Measurements from ENCODE around the gene TGIF2. TPM values are rescaled to one million over a fixed set of nuclear protein-coding genes. Genes with fewer than 3 reads are reported as not detected.

The TGIF2 gene
- total RNA-seq, 1 experiment from 2014 or later: 71.1 TPM

DNA sequence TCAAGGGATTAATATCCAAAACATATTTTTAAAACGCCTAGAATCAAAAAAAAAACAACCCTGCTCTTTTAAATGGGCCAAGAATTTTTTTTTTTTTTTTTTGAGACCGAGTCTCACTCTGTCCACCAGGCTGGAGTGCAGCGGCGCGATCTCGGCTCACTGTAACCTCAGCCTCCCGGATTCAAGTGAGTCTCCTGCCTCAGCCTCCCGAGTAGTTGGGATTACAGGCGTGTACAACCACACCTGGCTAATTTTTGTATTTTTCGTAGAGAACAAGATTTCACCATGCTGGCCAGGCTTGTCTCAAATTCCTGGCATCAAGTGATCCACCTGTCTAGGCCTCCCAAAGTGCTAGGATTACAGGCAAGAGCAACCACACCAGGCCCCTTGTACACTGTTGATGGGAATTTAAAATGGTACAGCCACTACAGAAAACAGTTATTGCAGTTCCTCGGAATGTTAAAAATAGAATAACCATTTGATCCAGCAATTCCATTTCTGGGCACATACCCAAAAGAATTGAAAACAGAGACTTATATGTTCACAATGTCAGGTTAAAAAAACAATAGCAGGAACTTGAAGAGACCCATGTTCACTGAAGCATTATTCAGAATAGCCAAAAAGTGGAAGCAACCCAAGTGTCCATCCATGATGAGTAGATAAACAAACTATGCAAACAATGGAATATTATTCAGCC, 35.2 kb upstream of the TGIF2 start (continued):
- TF ChIP-seq, protein P1, sequence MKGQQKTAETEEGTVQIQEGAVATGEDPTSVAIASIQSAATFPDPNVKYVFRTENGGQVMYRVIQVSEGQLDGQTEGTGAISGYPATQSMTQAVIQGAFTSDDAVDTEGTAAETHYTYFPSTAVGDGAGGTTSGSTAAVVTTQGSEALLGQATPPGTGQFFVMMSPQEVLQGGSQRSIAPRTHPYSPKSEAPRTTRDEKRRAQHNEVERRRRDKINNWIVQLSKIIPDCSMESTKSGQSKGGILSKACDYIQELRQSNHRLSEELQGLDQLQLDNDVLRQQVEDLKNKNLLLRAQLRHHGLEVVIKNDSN (CRISPR knock-in tag; IDR thresholded peaks at IDR 0.05): no peak

DNA sequence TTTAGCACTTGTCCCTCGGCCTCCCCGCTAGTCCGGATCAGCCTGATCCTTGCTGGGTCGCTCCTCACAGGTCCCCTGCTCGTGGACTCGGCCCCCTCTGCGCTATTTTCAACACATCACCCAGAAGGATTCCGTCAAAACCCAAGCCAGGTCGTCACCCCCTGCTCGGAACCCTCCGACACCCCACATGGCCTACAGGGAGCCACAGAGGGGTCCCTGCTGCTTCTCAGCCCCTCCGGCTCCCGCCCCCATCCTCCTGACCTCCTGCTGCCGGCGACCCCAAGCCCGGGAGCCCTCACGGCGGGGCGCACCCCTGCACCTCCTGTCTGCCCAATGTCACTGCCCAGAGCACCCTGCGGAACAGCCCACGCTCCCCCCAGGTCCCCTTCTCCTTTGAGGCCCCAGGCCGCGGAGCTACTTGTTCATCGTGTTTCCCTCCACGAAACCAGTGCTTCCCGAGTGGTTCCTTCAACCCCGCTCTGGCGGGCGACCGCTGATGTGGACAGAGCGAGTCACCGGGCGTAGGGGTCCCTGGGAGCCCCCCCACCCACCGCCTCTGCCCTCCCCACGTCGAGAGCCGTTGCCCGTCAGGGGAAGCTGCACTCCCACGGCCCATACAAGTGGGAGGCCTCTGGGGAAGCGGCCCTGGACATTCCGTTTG, 32.7 kb upstream of the TGIF2 start:
- TF ChIP-seq NR2C2 (CRISPR knock-in tag; IDR thresholded peaks at IDR 0.05) (no peak), TEAD1 (CRISPR knock-in tag; IDR thresholded peaks at IDR 0.05) (no peak), ZBTB21 (CRISPR knock-in tag; IDR thresholded peaks at IDR 0.05; ENCODE audit: borderline replicate concordance) (no peak), ZNF671 (CRISPR knock-in tag; IDR thresholded peaks at IDR 0.05) (no peak)
- TF ChIP-seq, protein P2, sequence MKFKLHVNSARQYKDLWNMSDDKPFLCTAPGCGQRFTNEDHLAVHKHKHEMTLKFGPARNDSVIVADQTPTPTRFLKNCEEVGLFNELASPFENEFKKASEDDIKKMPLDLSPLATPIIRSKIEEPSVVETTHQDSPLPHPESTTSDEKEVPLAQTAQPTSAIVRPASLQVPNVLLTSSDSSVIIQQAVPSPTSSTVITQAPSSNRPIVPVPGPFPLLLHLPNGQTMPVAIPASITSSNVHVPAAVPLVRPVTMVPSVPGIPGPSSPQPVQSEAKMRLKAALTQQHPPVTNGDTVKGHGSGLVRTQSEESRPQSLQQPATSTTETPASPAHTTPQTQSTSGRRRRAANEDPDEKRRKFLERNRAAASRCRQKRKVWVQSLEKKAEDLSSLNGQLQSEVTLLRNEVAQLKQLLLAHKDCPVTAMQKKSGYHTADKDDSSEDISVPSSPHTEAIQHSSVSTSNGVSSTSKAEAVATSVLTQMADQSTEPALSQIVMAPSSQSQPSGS (CRISPR knock-in tag; IDR thresholded peaks at IDR 0.05; ENCODE audit: borderline replicate concordance, low read depth): no peak
- TF ChIP-seq, protein P3, sequence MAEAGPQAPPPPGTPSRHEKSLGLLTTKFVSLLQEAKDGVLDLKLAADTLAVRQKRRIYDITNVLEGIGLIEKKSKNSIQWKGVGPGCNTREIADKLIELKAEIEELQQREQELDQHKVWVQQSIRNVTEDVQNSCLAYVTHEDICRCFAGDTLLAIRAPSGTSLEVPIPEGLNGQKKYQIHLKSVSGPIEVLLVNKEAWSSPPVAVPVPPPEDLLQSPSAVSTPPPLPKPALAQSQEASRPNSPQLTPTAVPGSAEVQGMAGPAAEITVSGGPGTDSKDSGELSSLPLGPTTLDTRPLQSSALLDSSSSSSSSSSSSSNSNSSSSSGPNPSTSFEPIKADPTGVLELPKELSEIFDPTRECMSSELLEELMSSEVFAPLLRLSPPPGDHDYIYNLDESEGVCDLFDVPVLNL (CRISPR knock-in tag; IDR thresholded peaks at IDR 0.05; ENCODE audit: borderline replicate concordance, low read depth): no peak
- Mint-ChIP-seq H3K36me3 (no peaks in the 10 kb centered on the region), H3K4me1 (peaks cover 44% of the 10 kb centered on the region), H3K27me3 (ENCODE audit: low read depth) (no peaks in the 10 kb centered on the region), H3K9me3 (no peaks in the 10 kb centered on the region), H3K4me3 (peak overlapping the region; percentile 52), H3K27ac (peak overlapping the region; percentile 77; the same call in 1 of the 2 replicates)
- ATAC-seq (no peak), DNase-seq (ENCODE audit: low spot score) (no peak)
- POLR2A ChIA-PET: interaction anchor here (0.7 to 1.3 kb wide), 2 partner anchors 64 to 94 kb away, joined by 4 read pairs; partner anchors contain the start of gene RAB5IF
- CTCF ChIA-PET: interaction anchor here (0.5 to 0.6 kb wide), 2 partner anchors 92 to 385 kb away, joined by 3 to 4 read pairs; no protein-coding TSS in a partner anchor

DNA sequence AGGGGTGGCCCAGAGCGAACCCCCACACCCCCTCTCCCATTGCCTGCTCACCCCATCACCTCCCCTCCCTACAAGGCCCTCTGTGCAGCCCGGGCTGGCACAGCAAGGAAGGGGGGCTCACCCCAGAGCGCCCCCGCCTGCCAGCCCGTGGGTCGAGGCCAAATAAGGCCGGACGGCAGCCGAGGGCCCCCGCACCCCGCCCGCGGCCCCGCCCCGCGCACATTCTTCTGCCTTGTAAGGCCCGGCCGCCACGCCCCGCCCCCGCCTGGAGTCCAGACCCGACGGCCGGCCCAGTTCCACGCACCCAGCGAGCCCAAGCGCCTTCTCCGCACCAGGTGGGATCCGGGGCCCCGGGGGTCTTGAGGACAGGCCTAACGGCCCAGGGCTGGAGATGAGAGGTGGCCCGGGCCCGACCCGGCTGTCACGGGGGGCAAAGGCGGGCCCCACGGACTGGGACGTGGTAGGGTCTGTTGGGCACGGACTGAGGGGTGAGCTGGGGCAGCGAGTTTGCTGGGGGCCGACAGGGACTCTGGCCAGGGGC, 32.1 kb upstream of the TGIF2 start, which contains the start of gene MYL9:
TSS of gene MYL9 (plus strand) at position 293 of the 541 bp plus-strand sequence. CDS start 3,366 bp downstream, outside the sequence.
- CTCF ChIA-PET: interaction anchor here (0.5 to 2.8 kb wide), 15 partner anchors 9 to 385 kb away, joined by 3 to 15 read pairs (median 6); partner anchors contain the start of genes RAB5IF and TGIF2
- no peaks in the 10 kb centered on the region for H3K36me3 Mint-ChIP-seq
- POLR2A ChIA-PET: interaction anchor here (0.7 to 1.3 kb wide), 2 partner anchors 64 to 95 kb away, joined by 4 read pairs; partner anchors contain the start of gene RAB5IF
- H3K4me1 Mint-ChIP-seq: peaks cover 44% of the 10 kb centered on the region
- TF ChIP-seq, protein P4, sequence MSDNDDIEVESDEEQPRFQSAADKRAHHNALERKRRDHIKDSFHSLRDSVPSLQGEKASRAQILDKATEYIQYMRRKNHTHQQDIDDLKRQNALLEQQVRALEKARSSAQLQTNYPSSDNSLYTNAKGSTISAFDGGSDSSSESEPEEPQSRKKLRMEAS (CRISPR knock-in tag; IDR thresholded peaks at IDR 0.05): 0 out of 2 replicates have a peak, but pooled peaks have one; percentile 36
- TF ChIP-seq, protein P5, sequence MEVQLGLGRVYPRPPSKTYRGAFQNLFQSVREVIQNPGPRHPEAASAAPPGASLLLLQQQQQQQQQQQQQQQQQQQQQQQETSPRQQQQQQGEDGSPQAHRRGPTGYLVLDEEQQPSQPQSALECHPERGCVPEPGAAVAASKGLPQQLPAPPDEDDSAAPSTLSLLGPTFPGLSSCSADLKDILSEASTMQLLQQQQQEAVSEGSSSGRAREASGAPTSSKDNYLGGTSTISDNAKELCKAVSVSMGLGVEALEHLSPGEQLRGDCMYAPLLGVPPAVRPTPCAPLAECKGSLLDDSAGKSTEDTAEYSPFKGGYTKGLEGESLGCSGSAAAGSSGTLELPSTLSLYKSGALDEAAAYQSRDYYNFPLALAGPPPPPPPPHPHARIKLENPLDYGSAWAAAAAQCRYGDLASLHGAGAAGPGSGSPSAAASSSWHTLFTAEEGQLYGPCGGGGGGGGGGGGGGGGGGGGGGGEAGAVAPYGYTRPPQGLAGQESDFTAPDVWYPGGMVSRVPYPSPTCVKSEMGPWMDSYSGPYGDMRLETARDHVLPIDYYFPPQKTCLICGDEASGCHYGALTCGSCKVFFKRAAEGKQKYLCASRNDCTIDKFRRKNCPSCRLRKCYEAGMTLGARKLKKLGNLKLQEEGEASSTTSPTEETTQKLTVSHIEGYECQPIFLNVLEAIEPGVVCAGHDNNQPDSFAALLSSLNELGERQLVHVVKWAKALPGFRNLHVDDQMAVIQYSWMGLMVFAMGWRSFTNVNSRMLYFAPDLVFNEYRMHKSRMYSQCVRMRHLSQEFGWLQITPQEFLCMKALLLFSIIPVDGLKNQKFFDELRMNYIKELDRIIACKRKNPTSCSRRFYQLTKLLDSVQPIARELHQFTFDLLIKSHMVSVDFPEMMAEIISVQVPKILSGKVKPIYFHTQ (CRISPR knock-in tag; IDR thresholded peaks at IDR 0.05): 0 out of 2 replicates have a peak, but pooled peaks have one; percentile 42
- TF ChIP-seq FOXK1 (CRISPR knock-in tag; IDR thresholded peaks at IDR 0.05) (no peak), SOX15 (CRISPR knock-in tag; IDR thresholded peaks at IDR 0.05) (no peak), ZNF423 (CRISPR knock-in tag; IDR thresholded peaks at IDR 0.05) (0 out of 2 replicates have a peak, but pooled peaks have one; percentile 26)
- TF ChIP-seq, protein P6, sequence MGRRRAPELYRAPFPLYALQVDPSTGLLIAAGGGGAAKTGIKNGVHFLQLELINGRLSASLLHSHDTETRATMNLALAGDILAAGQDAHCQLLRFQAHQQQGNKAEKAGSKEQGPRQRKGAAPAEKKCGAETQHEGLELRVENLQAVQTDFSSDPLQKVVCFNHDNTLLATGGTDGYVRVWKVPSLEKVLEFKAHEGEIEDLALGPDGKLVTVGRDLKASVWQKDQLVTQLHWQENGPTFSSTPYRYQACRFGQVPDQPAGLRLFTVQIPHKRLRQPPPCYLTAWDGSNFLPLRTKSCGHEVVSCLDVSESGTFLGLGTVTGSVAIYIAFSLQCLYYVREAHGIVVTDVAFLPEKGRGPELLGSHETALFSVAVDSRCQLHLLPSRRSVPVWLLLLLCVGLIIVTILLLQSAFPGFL (CRISPR knock-in tag; IDR thresholded peaks at IDR 0.05; ENCODE audit: borderline replicate concordance): no peak
- TF ChIP-seq, protein P7, sequence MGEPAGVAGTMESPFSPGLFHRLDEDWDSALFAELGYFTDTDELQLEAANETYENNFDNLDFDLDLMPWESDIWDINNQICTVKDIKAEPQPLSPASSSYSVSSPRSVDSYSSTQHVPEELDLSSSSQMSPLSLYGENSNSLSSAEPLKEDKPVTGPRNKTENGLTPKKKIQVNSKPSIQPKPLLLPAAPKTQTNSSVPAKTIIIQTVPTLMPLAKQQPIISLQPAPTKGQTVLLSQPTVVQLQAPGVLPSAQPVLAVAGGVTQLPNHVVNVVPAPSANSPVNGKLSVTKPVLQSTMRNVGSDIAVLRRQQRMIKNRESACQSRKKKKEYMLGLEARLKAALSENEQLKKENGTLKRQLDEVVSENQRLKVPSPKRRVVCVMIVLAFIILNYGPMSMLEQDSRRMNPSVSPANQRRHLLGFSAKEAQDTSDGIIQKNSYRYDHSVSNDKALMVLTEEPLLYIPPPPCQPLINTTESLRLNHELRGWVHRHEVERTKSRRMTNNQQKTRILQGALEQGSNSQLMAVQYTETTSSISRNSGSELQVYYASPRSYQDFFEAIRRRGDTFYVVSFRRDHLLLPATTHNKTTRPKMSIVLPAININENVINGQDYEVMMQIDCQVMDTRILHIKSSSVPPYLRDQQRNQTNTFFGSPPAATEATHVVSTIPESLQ (CRISPR knock-in tag; IDR thresholded peaks at IDR 0.05): no peak
- peak; percentile 82 for DNase-seq (ENCODE audit: low spot score)
- H3K27me3 Mint-ChIP-seq (ENCODE audit: low read depth): no peaks in the 10 kb centered on the region
- ATAC-seq: peak; percentile 56
- H3K9me3 Mint-ChIP-seq: no peaks in the 10 kb centered on the region
- peak within 1 kb of the TSS; percentile 77; the same call in 1 of the 2 replicates for H3K27ac Mint-ChIP-seq
- H3K4me3 Mint-ChIP-seq: peak within 1 kb of the TSS; percentile 62
